ENCODE measurements around the gene ADK.

The ADK gene

DNA sequence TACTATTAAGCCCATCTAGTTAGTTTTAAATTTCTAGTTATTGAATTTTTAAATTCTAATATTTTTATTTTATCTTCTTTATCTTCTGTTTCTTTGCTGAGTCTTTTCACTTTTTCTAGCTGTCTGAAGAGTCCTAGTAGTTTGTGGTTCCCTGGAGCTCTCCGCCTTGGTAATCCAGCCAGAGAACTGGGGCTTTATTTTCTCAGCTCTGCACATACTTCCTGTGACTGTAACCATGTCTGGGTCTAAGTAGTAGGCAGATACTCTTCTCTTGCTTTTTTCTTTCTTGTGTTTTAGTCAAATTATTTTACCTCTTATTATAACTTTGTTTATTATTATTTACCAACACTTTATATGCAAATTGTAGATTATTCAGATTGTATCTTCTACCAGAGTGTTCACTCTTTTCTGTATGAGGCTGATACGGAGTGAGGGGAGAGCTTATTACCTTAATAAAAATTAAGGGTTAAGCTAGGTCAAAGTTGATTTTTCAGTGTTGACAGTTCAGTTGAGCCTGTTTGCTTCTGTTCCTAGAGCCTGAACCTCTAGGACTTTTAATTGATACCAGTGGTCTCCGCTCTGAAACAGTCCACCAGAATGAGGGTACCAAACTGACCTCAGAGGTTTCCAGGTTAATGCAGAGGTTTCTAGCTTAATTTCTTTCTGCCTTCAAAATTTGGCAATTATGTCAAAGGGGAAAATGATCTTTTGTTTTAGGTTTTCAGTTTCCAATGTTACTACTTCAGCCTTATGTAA, 155.4 kb downstream of the ADK start:
- H3K4me3 ChIP-seq (ENCODE audit: low read length) = no peak overlapping the region
- H3K9ac ChIP-seq (ENCODE audit: low read length) = no peak overlapping the region
- H3K27me3 ChIP-seq (replicated peaks; ENCODE audit: control insufficient read depth, insufficient read depth, low read length) = no peaks in the 10 kb centered on the region
- DNase-seq (ENCODE audit: low read depth) = no peak
- H3K36me3 ChIP-seq (ENCODE audit: control insufficient read depth, insufficient read depth, low read length, severe bottlenecking) = no peaks in the 10 kb centered on the region
- no peaks in the 10 kb centered on the region for H3K9me3 ChIP-seq (ENCODE audit: control insufficient read depth, low read length)
- peaks cover 16% of the 10 kb centered on the region for H3K4me1 ChIP-seq (ENCODE audit: control insufficient read depth, insufficient read depth, low read length)

DNA sequence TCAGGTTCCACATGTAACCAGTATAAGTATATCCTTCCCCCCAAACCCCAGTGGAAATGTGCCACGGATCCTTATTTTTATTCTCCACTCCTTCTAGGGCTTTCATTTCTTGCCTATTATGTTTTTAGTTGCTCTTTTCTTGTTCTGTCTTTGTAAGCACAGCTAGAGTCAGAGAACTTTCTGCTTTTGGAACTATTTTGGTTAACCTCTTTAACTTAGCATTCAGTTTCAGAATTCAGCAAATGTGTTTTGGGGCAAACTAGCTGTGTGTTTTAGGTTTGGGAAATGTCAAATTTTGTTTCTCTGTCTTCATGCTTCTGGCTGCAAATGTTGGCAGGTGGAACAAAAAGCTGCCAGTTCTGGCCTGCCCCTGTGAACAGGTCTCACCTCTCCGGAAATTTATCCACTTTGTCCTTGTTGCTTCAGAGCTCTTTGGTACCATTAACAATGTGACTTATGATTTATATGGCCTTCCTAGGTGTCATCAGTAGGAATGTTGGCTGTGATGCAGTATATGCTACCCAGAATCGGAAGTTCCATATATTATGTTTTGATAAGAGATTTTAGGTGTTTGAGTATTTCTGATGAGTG, 156.1 kb downstream of the ADK start:
- Histone ChIP-seq H3K36me3 (ENCODE audit: control insufficient read depth, insufficient read depth, low read length, severe bottlenecking) (no peaks in the 10 kb centered on the region), H3K9me3 (ENCODE audit: control insufficient read depth, low read length) (no peaks in the 10 kb centered on the region), H3K9ac (ENCODE audit: low read length) (no peak overlapping the region), H3K4me3 (ENCODE audit: low read length) (no peak overlapping the region), H3K27me3 (replicated peaks; ENCODE audit: control insufficient read depth, insufficient read depth, low read length) (no peaks in the 10 kb centered on the region), H3K4me1 (ENCODE audit: control insufficient read depth, insufficient read depth, low read length) (peaks cover 16% of the 10 kb centered on the region)
- no peak for DNase-seq (ENCODE audit: low read depth)

DNA sequence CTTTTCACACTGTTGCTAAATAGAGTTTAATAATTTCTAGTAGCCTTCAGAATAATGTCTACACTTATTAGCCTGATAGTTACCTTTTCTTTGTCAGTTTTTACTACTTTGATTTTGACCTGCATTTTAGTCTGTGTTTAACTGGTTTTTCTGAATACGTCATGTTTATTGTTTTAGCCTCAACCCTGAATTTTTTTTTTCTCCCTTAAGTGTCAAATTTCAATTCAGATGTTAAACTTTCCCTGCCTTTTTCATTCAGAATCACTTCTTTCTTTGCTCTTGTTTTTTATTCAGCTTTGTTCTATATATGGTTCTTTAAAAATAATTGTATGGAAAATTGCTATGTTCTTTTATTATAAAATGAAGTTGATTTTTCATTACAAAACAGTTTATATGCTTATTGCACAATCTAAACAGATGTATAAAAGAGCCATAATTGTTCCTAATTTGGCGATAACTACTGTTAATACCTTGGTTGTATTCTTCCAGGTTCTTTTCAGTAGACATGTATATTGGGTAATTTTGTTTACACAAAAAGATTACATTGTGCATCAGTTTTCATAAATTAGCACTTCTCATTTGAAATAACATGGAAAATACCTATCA, 159.7 kb downstream of the ADK start:
- DNase-seq (ENCODE audit: low read depth) = peak; percentile 44
- no peaks in the 10 kb centered on the region for H3K27me3 ChIP-seq (replicated peaks; ENCODE audit: control insufficient read depth, insufficient read depth, low read length)
- no peak overlapping the region for H3K4me3 ChIP-seq (ENCODE audit: low read length)
- H3K9ac ChIP-seq (ENCODE audit: low read length) = no peak overlapping the region
- no peaks in the 10 kb centered on the region for H3K9me3 ChIP-seq (ENCODE audit: control insufficient read depth, low read length)
- no peaks in the 10 kb centered on the region for H3K36me3 ChIP-seq (ENCODE audit: control insufficient read depth, insufficient read depth, low read length, severe bottlenecking)
- H3K4me1 ChIP-seq (ENCODE audit: control insufficient read depth, insufficient read depth, low read length) = peaks cover 28% of the 10 kb centered on the region

DNA sequence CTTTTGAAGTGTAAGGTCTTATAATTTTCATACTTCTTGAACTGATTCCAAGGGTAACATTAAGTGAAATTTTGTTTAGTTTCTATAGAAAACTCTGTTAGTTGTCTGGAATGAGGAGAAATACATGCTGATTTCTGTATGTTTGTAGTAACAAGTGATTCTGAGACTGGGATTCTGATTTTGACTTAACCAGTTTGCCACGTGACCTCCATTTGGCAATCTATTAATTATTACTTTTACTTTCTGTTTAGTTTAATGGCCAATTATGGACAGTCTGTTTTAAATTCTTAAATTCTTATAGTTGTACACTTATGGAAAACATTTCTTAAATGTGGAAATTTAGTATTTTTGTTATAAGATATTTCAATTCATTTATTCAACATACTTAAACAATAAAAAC, 163.1 kb downstream of the ADK start:
- H3K4me3 ChIP-seq (ENCODE audit: low read length) = peak overlapping the region; percentile 72
- H3K9ac ChIP-seq (ENCODE audit: low read length) = peak overlapping the region; percentile 58
- DNase-seq (ENCODE audit: low read depth) = peak; percentile 33
- H3K36me3 ChIP-seq (ENCODE audit: control insufficient read depth, insufficient read depth, low read length, severe bottlenecking) = no peaks in the 10 kb centered on the region
- no peaks in the 10 kb centered on the region for H3K9me3 ChIP-seq (ENCODE audit: control insufficient read depth, low read length)
- H3K27me3 ChIP-seq (replicated peaks; ENCODE audit: control insufficient read depth, insufficient read depth, low read length) = no peaks in the 10 kb centered on the region
- H3K4me1 ChIP-seq (ENCODE audit: control insufficient read depth, insufficient read depth, low read length) = peaks cover 12% of the 10 kb centered on the region

- Histone ChIP-seq H3K27me3 (replicated peaks; ENCODE audit: control insufficient read depth, insufficient read depth, low read length) (no peaks in the 10 kb centered on the region), H3K4me3 (ENCODE audit: low read length) (no peak overlapping the region), H3K9ac (ENCODE audit: low read length) (no peak overlapping the region), H3K4me1 (ENCODE audit: control insufficient read depth, insufficient read depth, low read length) (peaks cover under 1% of the 10 kb centered on the region), H3K9me3 (ENCODE audit: control insufficient read depth, low read length) (peaks cover 11% of the 10 kb centered on the region), H3K36me3 (ENCODE audit: control insufficient read depth, insufficient read depth, low read length, severe bottlenecking) (no peaks in the 10 kb centered on the region)
- DNase-seq (ENCODE audit: low read depth) = no peak
These were observed 169.0 kb downstream of the ADK start for GRCh38 chr10:74320026-74320425.

DNA sequence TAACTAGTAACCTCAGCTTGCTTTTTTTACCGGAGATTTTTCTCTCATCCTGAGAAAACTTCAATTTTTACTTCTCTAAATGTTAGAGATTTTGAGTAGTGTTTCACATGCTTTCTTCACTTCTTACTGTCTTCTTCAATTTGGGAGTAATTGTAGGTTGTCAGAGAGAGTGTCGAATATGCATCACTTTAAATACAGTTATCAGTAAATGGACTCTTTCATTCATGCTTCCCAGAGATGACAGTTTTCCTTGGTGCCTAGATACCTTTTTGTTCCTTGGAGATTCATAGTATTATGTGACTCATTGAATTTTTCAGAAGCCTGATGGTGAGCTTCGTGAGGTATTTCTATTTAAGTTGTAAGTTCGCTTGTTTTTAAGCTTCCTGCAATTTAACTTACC, 169.7 kb downstream of the ADK start:
- no peaks in the 10 kb centered on the region for H3K36me3 ChIP-seq (ENCODE audit: control insufficient read depth, insufficient read depth, low read length, severe bottlenecking)
- H3K4me3 ChIP-seq (ENCODE audit: low read length) = no peak overlapping the region
- H3K27me3 ChIP-seq (replicated peaks; ENCODE audit: control insufficient read depth, insufficient read depth, low read length) = no peaks in the 10 kb centered on the region
- no peaks in the 10 kb centered on the region for H3K4me1 ChIP-seq (ENCODE audit: control insufficient read depth, insufficient read depth, low read length)
- DNase-seq (ENCODE audit: low read depth) = no peak
- peaks cover 11% of the 10 kb centered on the region for H3K9me3 ChIP-seq (ENCODE audit: control insufficient read depth, low read length)
- H3K9ac ChIP-seq (ENCODE audit: low read length) = no peak overlapping the region

GRCh38 chr10:74322141-74322540, 171.1 kb downstream of the ADK start:
- Histone ChIP-seq H3K27me3 (replicated peaks; ENCODE audit: control insufficient read depth, insufficient read depth, low read length) (no peaks in the 10 kb centered on the region), H3K4me3 (ENCODE audit: low read length) (no peak overlapping the region), H3K9me3 (ENCODE audit: control insufficient read depth, low read length) (peaks cover 11% of the 10 kb centered on the region), H3K36me3 (ENCODE audit: control insufficient read depth, insufficient read depth, low read length, severe bottlenecking) (no peaks in the 10 kb centered on the region), H3K9ac (ENCODE audit: low read length) (no peak overlapping the region), H3K4me1 (ENCODE audit: control insufficient read depth, insufficient read depth, low read length) (no peaks in the 10 kb centered on the region)
- no peak for DNase-seq (ENCODE audit: low read depth)

DNA sequence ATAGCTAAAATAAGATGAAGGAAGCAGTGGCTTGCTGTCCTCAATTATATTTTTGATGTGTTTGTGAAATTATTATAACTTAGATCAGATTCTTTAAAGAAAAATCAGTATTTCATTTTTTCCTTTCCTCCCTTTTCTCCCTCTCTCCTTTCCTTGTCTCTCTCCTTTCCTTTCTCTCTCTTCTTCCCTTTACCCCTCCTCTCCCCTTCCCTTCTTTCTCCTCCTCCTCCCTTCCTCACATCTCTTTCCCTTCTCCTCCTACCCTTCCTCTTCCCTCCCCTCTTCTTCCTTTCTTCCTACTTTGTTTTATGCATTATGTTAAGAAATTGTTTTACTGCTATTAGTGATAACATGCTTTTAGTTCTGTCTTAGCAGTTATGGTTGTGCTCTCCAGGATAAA, 171.5 kb downstream of the ADK start:
- DNase-seq (ENCODE audit: low read depth) = no peak
- no peaks in the 10 kb centered on the region for H3K36me3 ChIP-seq (ENCODE audit: control insufficient read depth, insufficient read depth, low read length, severe bottlenecking)
- H3K4me1 ChIP-seq (ENCODE audit: control insufficient read depth, insufficient read depth, low read length) = no peaks in the 10 kb centered on the region
- no peaks in the 10 kb centered on the region for H3K27me3 ChIP-seq (replicated peaks; ENCODE audit: control insufficient read depth, insufficient read depth, low read length)
- H3K4me3 ChIP-seq (ENCODE audit: low read length) = no peak overlapping the region
- peaks cover 11% of the 10 kb centered on the region for H3K9me3 ChIP-seq (ENCODE audit: control insufficient read depth, low read length)
- H3K9ac ChIP-seq (ENCODE audit: low read length) = no peak overlapping the region

DNA sequence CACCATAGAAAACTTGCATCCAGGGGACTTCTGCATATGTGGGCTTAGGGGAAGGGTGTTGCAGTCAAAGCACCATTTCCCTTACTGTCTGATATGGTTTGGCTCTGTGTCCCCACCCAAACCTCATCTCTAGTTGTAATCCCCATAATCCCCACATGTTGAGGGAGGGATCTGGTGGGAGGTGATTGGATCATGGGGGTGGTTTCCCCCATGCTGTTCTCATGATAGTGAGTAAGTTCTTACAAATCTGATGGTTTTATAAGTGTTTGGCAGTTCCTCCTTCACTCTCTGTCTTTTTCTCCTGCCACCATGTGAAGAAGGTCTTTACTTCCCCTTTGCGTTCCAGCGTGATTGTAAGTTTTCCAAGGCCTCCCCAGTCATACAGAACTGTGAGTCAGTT, 177.4 kb downstream of the ADK start:
- H3K4me3 ChIP-seq (ENCODE audit: low read length) = no peak overlapping the region
- DNase-seq (ENCODE audit: low read depth) = no peak
- H3K4me1 ChIP-seq (ENCODE audit: control insufficient read depth, insufficient read depth, low read length) = peaks cover 14% of the 10 kb centered on the region
- no peak overlapping the region for H3K9ac ChIP-seq (ENCODE audit: low read length)
- H3K36me3 ChIP-seq (ENCODE audit: control insufficient read depth, insufficient read depth, low read length, severe bottlenecking) = peaks cover 5% of the 10 kb centered on the region
- H3K9me3 ChIP-seq (ENCODE audit: control insufficient read depth, low read length) = no peaks in the 10 kb centered on the region
- no peaks in the 10 kb centered on the region for H3K27me3 ChIP-seq (replicated peaks; ENCODE audit: control insufficient read depth, insufficient read depth, low read length)

DNA sequence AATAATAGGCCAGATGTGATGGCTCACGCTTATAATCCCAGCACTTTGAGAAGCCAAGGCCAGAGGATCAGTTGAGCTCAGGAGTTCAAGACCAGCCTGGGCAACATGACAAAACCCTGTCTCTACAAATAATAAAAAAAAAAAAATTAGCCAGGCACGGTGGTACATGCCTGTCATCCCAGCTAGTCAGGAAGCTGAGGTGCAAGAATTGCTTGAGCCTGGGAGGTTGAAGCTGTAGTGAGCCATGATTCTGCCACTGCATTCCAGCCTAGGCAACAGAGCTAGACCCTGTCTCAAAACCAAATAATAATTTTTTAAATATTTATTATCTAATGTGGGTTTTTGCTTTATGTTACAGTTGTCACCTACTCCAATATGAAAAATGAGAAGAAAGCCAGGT, 178.9 kb downstream of the ADK start:
- H3K4me1 ChIP-seq (ENCODE audit: control insufficient read depth, insufficient read depth, low read length) = peaks cover 18% of the 10 kb centered on the region
- H3K9ac ChIP-seq (ENCODE audit: low read length) = no peak overlapping the region
- peaks cover 5% of the 10 kb centered on the region for H3K36me3 ChIP-seq (ENCODE audit: control insufficient read depth, insufficient read depth, low read length, severe bottlenecking)
- H3K27me3 ChIP-seq (replicated peaks; ENCODE audit: control insufficient read depth, insufficient read depth, low read length) = no peaks in the 10 kb centered on the region
- H3K4me3 ChIP-seq (ENCODE audit: low read length) = no peak overlapping the region
- H3K9me3 ChIP-seq (ENCODE audit: control insufficient read depth, low read length) = no peaks in the 10 kb centered on the region
- DNase-seq (ENCODE audit: low read depth) = no peak

- DNase-seq (ENCODE audit: low read depth) = no peak
- no peak overlapping the region for H3K4me3 ChIP-seq (ENCODE audit: low read length)
These were observed 179.6 kb downstream of the ADK start for GRCh38 chr10:74330646-74331045.

More at GRCh38 chr10:74330646-74331045, 179.6 kb downstream of the ADK start:
- peaks cover 18% of the 10 kb centered on the region for H3K4me1 ChIP-seq (ENCODE audit: control insufficient read depth, insufficient read depth, low read length)
- H3K36me3 ChIP-seq (ENCODE audit: control insufficient read depth, insufficient read depth, low read length, severe bottlenecking) = peaks cover 5% of the 10 kb centered on the region
- H3K27me3 ChIP-seq (replicated peaks; ENCODE audit: control insufficient read depth, insufficient read depth, low read length) = no peaks in the 10 kb centered on the region
- H3K9me3 ChIP-seq (ENCODE audit: control insufficient read depth, low read length) = no peaks in the 10 kb centered on the region
- H3K9ac ChIP-seq (ENCODE audit: low read length) = no peak overlapping the region

All from adipocyte (in vitro differentiated cells).